ENCODE data around the gene AHSG. TPM values are rescaled to one million over a fixed set of nuclear protein-coding genes. Genes with fewer than 3 reads are reported as not detected.

AHSG gene
- total RNA-seq, 1 donor from 2014 or later: 0.30 TPM

- DNase-seq (ENCODE audit: low read depth, low spot score): no peak
- TF ChIP-seq CTCF (conservative IDR thresholded peaks at IDR 0.05): no peak
- H3K36me3 Mint-ChIP-seq (ENCODE audit: low read depth): no peaks in the 10 kb centered on the region
- no peak overlapping the region for H3K4me3 Mint-ChIP-seq
- no peaks in the 10 kb centered on the region for H3K4me1 Mint-ChIP-seq
- H3K27me3 Mint-ChIP-seq (ENCODE audit: low read depth): peaks cover 7% of the 10 kb centered on the region
- no peaks in the 10 kb centered on the region for H3K9me3 Mint-ChIP-seq
- no peak overlapping the region for H3K27ac Mint-ChIP-seq (ENCODE audit: unreplicated experiment)
These were observed 34.0 kb downstream of the AHSG start for GRCh38 chr3:186646841-186647240.

GRCh38 chr3:186648851-186649250 lies 36.0 kb downstream of the AHSG start:
- no peak for DNase-seq (ENCODE audit: low read depth, low spot score)
- peaks cover 2% of the 10 kb centered on the region for H3K27me3 Mint-ChIP-seq (ENCODE audit: low read depth)
- H3K4me3 Mint-ChIP-seq: no peak overlapping the region
- no peaks in the 10 kb centered on the region for H3K9me3 Mint-ChIP-seq
- H3K36me3 Mint-ChIP-seq (ENCODE audit: low read depth): no peaks in the 10 kb centered on the region
- H3K27ac Mint-ChIP-seq (ENCODE audit: unreplicated experiment): no peak overlapping the region
- no peak for TF ChIP-seq CTCF (conservative IDR thresholded peaks at IDR 0.05)
- peaks cover 5% of the 10 kb centered on the region for H3K4me1 Mint-ChIP-seq

GRCh38 chr3:186651678-186652215 lies 38.9 kb downstream of the AHSG start:
- no peak for TF ChIP-seq CTCF (conservative IDR thresholded peaks at IDR 0.05)
- no peak overlapping the region for H3K4me3 Mint-ChIP-seq
- peaks cover 2% of the 10 kb centered on the region for H3K27me3 Mint-ChIP-seq (ENCODE audit: low read depth)
- no peaks in the 10 kb centered on the region for H3K9me3 Mint-ChIP-seq
- H3K36me3 Mint-ChIP-seq (ENCODE audit: low read depth): no peaks in the 10 kb centered on the region
- no peak overlapping the region for H3K27ac Mint-ChIP-seq (ENCODE audit: unreplicated experiment)
- H3K4me1 Mint-ChIP-seq: peaks cover 5% of the 10 kb centered on the region
- no peak for DNase-seq (ENCODE audit: low read depth, low spot score)

GRCh38 chr3:186653080-186653707 lies 40.3 kb downstream of the AHSG start:
- peaks cover 2% of the 10 kb centered on the region for H3K27me3 Mint-ChIP-seq (ENCODE audit: low read depth)
- no peaks in the 10 kb centered on the region for H3K36me3 Mint-ChIP-seq (ENCODE audit: low read depth)
- H3K4me1 Mint-ChIP-seq: peaks cover 5% of the 10 kb centered on the region
- H3K27ac Mint-ChIP-seq (ENCODE audit: unreplicated experiment): no peak overlapping the region
- H3K4me3 Mint-ChIP-seq: no peak overlapping the region
- TF ChIP-seq CTCF (conservative IDR thresholded peaks at IDR 0.05): no peak
- H3K9me3 Mint-ChIP-seq: no peaks in the 10 kb centered on the region
- no peak for DNase-seq (ENCODE audit: low read depth, low spot score)

GRCh38 chr3:186653984-186654383 lies 41.1 kb downstream of the AHSG start:
- Mint-ChIP-seq H3K4me1 (peaks cover 5% of the 10 kb centered on the region), H3K9me3 (no peaks in the 10 kb centered on the region), H3K36me3 (ENCODE audit: low read depth) (no peaks in the 10 kb centered on the region), H3K27me3 (ENCODE audit: low read depth) (peaks cover 2% of the 10 kb centered on the region), H3K27ac (ENCODE audit: unreplicated experiment) (no peak overlapping the region), H3K4me3 (no peak overlapping the region)
- peak; percentile 26 for DNase-seq (ENCODE audit: low read depth, low spot score)
- TF ChIP-seq CTCF (conservative IDR thresholded peaks at IDR 0.05): peak; percentile 37

Measured in neural crest cell (in vitro differentiated cells).